Type B pancreatic cell (in vitro differentiated cells): ENCODE measurements around the gene IQGAP2. TPM values are rescaled to one million over a fixed set of nuclear protein-coding genes. Genes with fewer than 3 reads are reported as not detected.

Source experiments
- DNase-seq: peaks from one replicate; pipeline ENCODE4 v3.0.0; 2021; ENCODE audit warnings: mixed read lengths; ENCODE audit not compliant: unreplicated experiment; ENCODE audit errors: extremely low spot score
- H3K27ac Mint-ChIP-seq: 2 replicates; pipeline ENCODE4 v1.8.0; 2021; ENCODE audit warnings: mild to moderate bottlenecking, mixed read lengths
- H3K27me3 Mint-ChIP-seq: 2 replicates; pipeline ENCODE4 v1.8.0; 2021; ENCODE audit warnings: mixed read lengths
- H3K36me3 Mint-ChIP-seq: 2 replicates; pipeline ENCODE4 v1.8.0; 2021; ENCODE audit warnings: mixed read lengths
- H3K4me1 Mint-ChIP-seq: one replicate; pipeline ENCODE4 v1.8.0; 2021; ENCODE audit warnings: mixed read lengths; ENCODE audit not compliant: unreplicated experiment
- H3K4me3 Mint-ChIP-seq: 2 replicates; pipeline ENCODE4 v1.8.0; 2021; ENCODE audit warnings: mild to moderate bottlenecking, mixed read lengths
- H3K9me3 Mint-ChIP-seq: 2 replicates; pipeline ENCODE4 v1.8.0; 2021; ENCODE audit warnings: mixed read lengths
- total RNA-seq: library from RNA; stranded (reverse); gene quantifications from 2 replicates; pipeline ENCODE4 v1.2.1, GENCODE V29; 2021; ENCODE audit warnings: low replicate concordance
- TF ChIP-seq, protein P1 (sequence below): fragments of 200-600 bp; sonication (generic); conservative IDR thresholded peaks from 2 replicates; pipeline ENCODE4 v1.5.0; 2021; ENCODE audit warnings: antibody characterized with exemption, mild to moderate bottlenecking

IQGAP2 gene
- total RNA-seq, 1 donor from 2014 or later = 24.7 TPM

DNA sequence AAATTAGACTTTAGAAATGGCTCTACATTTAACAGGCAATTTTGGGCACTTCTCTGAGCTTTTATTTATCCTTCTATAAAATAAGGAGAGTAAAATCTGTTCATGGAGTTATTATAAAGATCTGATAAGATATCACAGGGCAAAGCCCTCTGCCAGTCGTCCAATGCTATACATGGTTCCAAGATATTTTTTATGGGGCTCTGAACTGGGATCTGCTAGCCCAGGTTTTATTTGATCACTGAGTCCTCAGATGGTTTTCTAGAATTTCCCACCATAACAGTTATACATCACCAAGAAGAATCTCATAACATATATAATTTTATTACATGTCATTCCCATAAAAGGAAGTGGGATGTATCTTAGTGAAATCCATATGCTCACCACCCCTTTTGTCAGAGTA is 23.2 kb upstream of the IQGAP2 start:
- no peak for DNase-seq
- no peaks in the 10 kb centered on the region for H3K9me3 Mint-ChIP-seq
- H3K27me3 Mint-ChIP-seq = peaks cover 5% of the 10 kb centered on the region
- TF ChIP-seq, protein P1, sequence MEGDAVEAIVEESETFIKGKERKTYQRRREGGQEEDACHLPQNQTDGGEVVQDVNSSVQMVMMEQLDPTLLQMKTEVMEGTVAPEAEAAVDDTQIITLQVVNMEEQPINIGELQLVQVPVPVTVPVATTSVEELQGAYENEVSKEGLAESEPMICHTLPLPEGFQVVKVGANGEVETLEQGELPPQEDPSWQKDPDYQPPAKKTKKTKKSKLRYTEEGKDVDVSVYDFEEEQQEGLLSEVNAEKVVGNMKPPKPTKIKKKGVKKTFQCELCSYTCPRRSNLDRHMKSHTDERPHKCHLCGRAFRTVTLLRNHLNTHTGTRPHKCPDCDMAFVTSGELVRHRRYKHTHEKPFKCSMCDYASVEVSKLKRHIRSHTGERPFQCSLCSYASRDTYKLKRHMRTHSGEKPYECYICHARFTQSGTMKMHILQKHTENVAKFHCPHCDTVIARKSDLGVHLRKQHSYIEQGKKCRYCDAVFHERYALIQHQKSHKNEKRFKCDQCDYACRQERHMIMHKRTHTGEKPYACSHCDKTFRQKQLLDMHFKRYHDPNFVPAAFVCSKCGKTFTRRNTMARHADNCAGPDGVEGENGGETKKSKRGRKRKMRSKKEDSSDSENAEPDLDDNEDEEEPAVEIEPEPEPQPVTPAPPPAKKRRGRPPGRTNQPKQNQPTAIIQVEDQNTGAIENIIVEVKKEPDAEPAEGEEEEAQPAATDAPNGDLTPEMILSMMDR = no peak
- H3K4me3 Mint-ChIP-seq = no peak overlapping the region
- peaks cover 13% of the 10 kb centered on the region for H3K4me1 Mint-ChIP-seq
- no peaks in the 10 kb centered on the region for H3K36me3 Mint-ChIP-seq
- no peak overlapping the region for H3K27ac Mint-ChIP-seq

GRCh38 chr5:76380346-76381066 is 22.6 kb upstream of the IQGAP2 start:
- no peaks in the 10 kb centered on the region for H3K9me3 Mint-ChIP-seq
- no peak for DNase-seq

GRCh38 chr5:76383126-76383832 is 19.8 kb upstream of the IQGAP2 start:
- no peaks in the 10 kb centered on the region for H3K9me3 Mint-ChIP-seq
- no peaks in the 10 kb centered on the region for H3K36me3 Mint-ChIP-seq
- H3K4me1 Mint-ChIP-seq = peaks cover 28% of the 10 kb centered on the region
- no peak overlapping the region for H3K4me3 Mint-ChIP-seq
- DNase-seq = no peak
- peaks cover 5% of the 10 kb centered on the region for H3K27me3 Mint-ChIP-seq
- H3K27ac Mint-ChIP-seq = no peak overlapping the region
- TF ChIP-seq, protein P1 = no peak

More at GRCh38 chr5:76380346-76381066, 22.6 kb upstream of the IQGAP2 start:
- Mint-ChIP-seq H3K27ac (no peak overlapping the region), H3K27me3 (peaks cover 5% of the 10 kb centered on the region), H3K4me3 (no peak overlapping the region), H3K4me1 (peaks cover 19% of the 10 kb centered on the region), H3K36me3 (no peaks in the 10 kb centered on the region)
- TF ChIP-seq, protein P1 = no peak

DNA sequence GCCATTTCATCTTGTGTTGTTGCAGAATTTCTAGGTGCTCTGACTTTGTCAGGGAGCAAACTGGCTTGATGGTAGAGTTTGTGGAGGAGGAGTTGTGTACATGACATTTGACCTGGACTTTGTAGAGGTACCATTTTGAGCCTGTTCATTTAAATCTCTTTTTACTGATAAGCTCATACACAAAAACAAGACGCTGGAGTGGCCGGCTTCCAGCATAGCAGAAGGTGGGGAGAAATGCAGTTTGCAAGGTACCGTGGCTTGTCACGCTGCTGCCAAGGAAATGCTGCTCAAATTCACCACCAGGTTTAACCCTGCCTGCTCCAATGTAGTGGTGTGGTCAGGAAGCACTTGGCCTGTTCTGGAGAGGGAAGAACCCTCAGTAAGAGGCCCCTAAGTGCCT is 18.9 kb upstream of the IQGAP2 start:
- no peak for DNase-seq
- H3K4me1 Mint-ChIP-seq = peaks cover 34% of the 10 kb centered on the region
- H3K27me3 Mint-ChIP-seq = peaks cover 5% of the 10 kb centered on the region
- TF ChIP-seq, protein P1 = no peak
- H3K9me3 Mint-ChIP-seq = no peaks in the 10 kb centered on the region
- no peaks in the 10 kb centered on the region for H3K36me3 Mint-ChIP-seq
- no peak overlapping the region for H3K4me3 Mint-ChIP-seq
- no peak overlapping the region for H3K27ac Mint-ChIP-seq

GRCh38 chr5:76384705-76385104 is 18.4 kb upstream of the IQGAP2 start:
- H3K4me1 Mint-ChIP-seq = peaks cover 38% of the 10 kb centered on the region
- TF ChIP-seq, protein P1 = no peak
- no peak overlapping the region for H3K4me3 Mint-ChIP-seq
- no peaks in the 10 kb centered on the region for H3K9me3 Mint-ChIP-seq
- H3K27me3 Mint-ChIP-seq = peaks cover 5% of the 10 kb centered on the region
- H3K27ac Mint-ChIP-seq = no peak overlapping the region
- H3K36me3 Mint-ChIP-seq = no peaks in the 10 kb centered on the region
- DNase-seq = no peak
